A549 (cell line): Measurements from ENCODE around the gene PRMT5.
A peak's percentile ranks its signal among the peaks of the same experiment; 100 is the strongest.

Experiments used
- CEBPB ChIP-seq, 2 experiments: fragments of >200 bp in 1 of 2; sonication (Bioruptor Twin) in 1 of 2; formaldehyde crosslinking in 1 of 2; IDR thresholded peaks; 2 replicates each; pipeline ENCODE4 v1.6.1; 2012 to 2016
- CTCF ChIP-seq: fragments of >200 bp; sonication (Bioruptor Twin); formaldehyde crosslinking; IDR thresholded peaks from 3 replicates; pipeline ENCODE4 v1.5.1; 2016
- HMGXB4 ChIP-seq: fragments of 250-450 bp; sonication (Bioruptor Pico); IDR thresholded peaks from 2 replicates; pipeline ENCODE4 v1.5.0; 2021; ENCODE audit warnings: mild to moderate bottlenecking, moderate library complexity, borderline replicate concordance
- JUN ChIP-seq, 2 experiments: fragments of >200 bp; sonication (Bioruptor Twin); formaldehyde crosslinking; IDR thresholded peaks; 2 replicates in 1 of 2; 3 replicates in 1 of 2; pipeline ENCODE4 v1.6.1; 2016 to 2017
- MYC ChIP-seq: IDR thresholded peaks from 2 replicates; pipeline ENCODE4 v1.6.1; 2012; ENCODE audit warnings: mild to moderate bottlenecking, inconsistent platforms, low read length, improper control_type of control experiment, borderline replicate concordance
- RCOR1 ChIP-seq: fragments of 150-350 bp; IDR thresholded peaks from 2 replicates; pipeline ENCODE4 v1.6.1; 2014; ENCODE audit warnings: antibody characterized with exemption, low read length, low read depth
- TF ChIP-seq, protein P1 (sequence below): fragments of 200-600 bp; sonication (generic); IDR thresholded peaks from 2 replicates; pipeline ENCODE4 v1.6.1; 2016; ENCODE audit warnings: antibody characterized with exemption, mild to moderate bottlenecking, moderate library complexity
- TF ChIP-seq, protein P2 (sequence below): IDR thresholded peaks from 2 replicates; pipeline ENCODE4 v1.6.1; 2012

- TF ChIP-seq RCOR1: no peak
- no peak for TF ChIP-seq CTCF
- peak; percentile 22 to 29; a peak in 1 of 4 replicates for TF ChIP-seq CEBPB (IDR thresholded peaks at IDR 0.05)
- no peak for TF ChIP-seq JUN (IDR thresholded peaks at IDR 0.05)
- no peak for TF ChIP-seq MYC
- TF ChIP-seq HMGXB4 (CRISPR knock-in tag): no peak
- TF ChIP-seq, protein P1, sequence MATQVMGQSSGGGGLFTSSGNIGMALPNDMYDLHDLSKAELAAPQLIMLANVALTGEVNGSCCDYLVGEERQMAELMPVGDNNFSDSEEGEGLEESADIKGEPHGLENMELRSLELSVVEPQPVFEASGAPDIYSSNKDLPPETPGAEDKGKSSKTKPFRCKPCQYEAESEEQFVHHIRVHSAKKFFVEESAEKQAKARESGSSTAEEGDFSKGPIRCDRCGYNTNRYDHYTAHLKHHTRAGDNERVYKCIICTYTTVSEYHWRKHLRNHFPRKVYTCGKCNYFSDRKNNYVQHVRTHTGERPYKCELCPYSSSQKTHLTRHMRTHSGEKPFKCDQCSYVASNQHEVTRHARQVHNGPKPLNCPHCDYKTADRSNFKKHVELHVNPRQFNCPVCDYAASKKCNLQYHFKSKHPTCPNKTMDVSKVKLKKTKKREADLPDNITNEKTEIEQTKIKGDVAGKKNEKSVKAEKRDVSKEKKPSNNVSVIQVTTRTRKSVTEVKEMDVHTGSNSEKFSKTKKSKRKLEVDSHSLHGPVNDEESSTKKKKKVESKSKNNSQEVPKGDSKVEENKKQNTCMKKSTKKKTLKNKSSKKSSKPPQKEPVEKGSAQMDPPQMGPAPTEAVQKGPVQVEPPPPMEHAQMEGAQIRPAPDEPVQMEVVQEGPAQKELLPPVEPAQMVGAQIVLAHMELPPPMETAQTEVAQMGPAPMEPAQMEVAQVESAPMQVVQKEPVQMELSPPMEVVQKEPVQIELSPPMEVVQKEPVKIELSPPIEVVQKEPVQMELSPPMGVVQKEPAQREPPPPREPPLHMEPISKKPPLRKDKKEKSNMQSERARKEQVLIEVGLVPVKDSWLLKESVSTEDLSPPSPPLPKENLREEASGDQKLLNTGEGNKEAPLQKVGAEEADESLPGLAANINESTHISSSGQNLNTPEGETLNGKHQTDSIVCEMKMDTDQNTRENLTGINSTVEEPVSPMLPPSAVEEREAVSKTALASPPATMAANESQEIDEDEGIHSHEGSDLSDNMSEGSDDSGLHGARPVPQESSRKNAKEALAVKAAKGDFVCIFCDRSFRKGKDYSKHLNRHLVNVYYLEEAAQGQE: no peak
- TF ChIP-seq, protein P2, sequence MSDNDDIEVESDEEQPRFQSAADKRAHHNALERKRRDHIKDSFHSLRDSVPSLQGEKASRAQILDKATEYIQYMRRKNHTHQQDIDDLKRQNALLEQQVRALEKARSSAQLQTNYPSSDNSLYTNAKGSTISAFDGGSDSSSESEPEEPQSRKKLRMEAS: no peak
These were observed 13.2 kb downstream of the PRMT5 start for GRCh38 chr14:22915886-22916521.
